Measurements from ENCODE around the gene C11orf86.

C11orf86 gene

GRCh38 chr11:66937193-66937733, 37.8 kb upstream of the C11orf86 start:
- no peak overlapping the region for H3K4me3 ChIP-seq (replicated peaks; ENCODE audit: low read depth, low read length)
- no peak for DNase-seq (ENCODE audit: low read depth)
- TF ChIP-seq CTCF (IDR thresholded peaks at IDR 0.05; ENCODE audit: low read length, missing control alignments): no peak

GRCh38 chr11:66938582-66939135, 36.4 kb upstream of the C11orf86 start:
- no peak for TF ChIP-seq CTCF (IDR thresholded peaks at IDR 0.05; ENCODE audit: low read length, missing control alignments)
- no peak overlapping the region for H3K4me3 ChIP-seq (replicated peaks; ENCODE audit: low read depth, low read length)
- DNase-seq (ENCODE audit: low read depth): no peak

- TF ChIP-seq CTCF (IDR thresholded peaks at IDR 0.05; ENCODE audit: low read length, missing control alignments): no peak
- peak; percentile 83 for DNase-seq (ENCODE audit: low read depth)
- H3K4me3 ChIP-seq (replicated peaks; ENCODE audit: low read depth, low read length): no peak overlapping the region
Measured at GRCh38 chr11:66950112-66950535, 25.0 kb upstream of the C11orf86 start.

GRCh38 chr11:66951135-66951534, 24.0 kb upstream of the C11orf86 start:
- DNase-seq (ENCODE audit: low read depth): no peak
- H3K4me3 ChIP-seq (replicated peaks; ENCODE audit: low read depth, low read length): no peak overlapping the region
- TF ChIP-seq CTCF (IDR thresholded peaks at IDR 0.05; ENCODE audit: low read length, missing control alignments): peak; percentile 0

- TF ChIP-seq CTCF (IDR thresholded peaks at IDR 0.05; ENCODE audit: low read length, missing control alignments): no peak
- no peak overlapping the region for H3K4me3 ChIP-seq (replicated peaks; ENCODE audit: low read depth, low read length)
- peak; percentile 32 for DNase-seq (ENCODE audit: low read depth)
Measured at GRCh38 chr11:66951927-66952337, 23.2 kb upstream of the C11orf86 start.

- no peak for TF ChIP-seq CTCF (IDR thresholded peaks at IDR 0.05; ENCODE audit: low read length, missing control alignments)
- no peak overlapping the region for H3K4me3 ChIP-seq (replicated peaks; ENCODE audit: low read depth, low read length)
- DNase-seq (ENCODE audit: low read depth): no peak
Measured at GRCh38 chr11:66953081-66953833, 21.8 kb upstream of the C11orf86 start.

All from fibroblast of pulmonary artery (primary cell).